SU-DHL-6 (cell line): ENCODE measurements around the gene ZMIZ1.

Source experiments
- H2AFZ ChIP-seq: fragments of 200-600 bp; sonication (generic); 2 replicates; pipeline ENCODE4 v1.6.1; 2014; ENCODE audit warnings: low read depth, mild to moderate bottlenecking, moderate library complexity, mixed read lengths, antibody characterized with exemption, low read length; ENCODE audit not compliant: severe bottlenecking
- H3F3A ChIP-seq: fragments of 200-600 bp; shearing (Covaris generic); 2 replicates; pipeline ENCODE4 v1.6.0; 2016; ENCODE audit warnings: antibody characterized with exemption, mild to moderate bottlenecking; ENCODE audit not compliant: insufficient read depth
- H3K27ac ChIP-seq: fragments of 200-600 bp; sonication (generic); 2 replicates; pipeline ENCODE4 v1.5.1; 2016; ENCODE audit warnings: low read depth, mild to moderate bottlenecking, low read length, moderate library complexity, mixed read lengths
- H3K27me3 ChIP-seq: fragments of 200-600 bp; sonication (generic), shearing (Covaris generic); 2 replicates; pipeline ENCODE4 v1.6.0; 2014; ENCODE audit warnings: mild to moderate bottlenecking, low read length
- H3K36me3 ChIP-seq: fragments of 200-600 bp; sonication (generic); 2 replicates; pipeline ENCODE4 v1.6.1; 2014; ENCODE audit warnings: mild to moderate bottlenecking, low read length, mixed read lengths
- H3K4me2 ChIP-seq: fragments of 300-600, 200-600 bp; shearing (Covaris generic), sonication (generic); 2 replicates; pipeline ENCODE4 v1.6.0; 2014; ENCODE audit warnings: low read length, low read depth, mild to moderate bottlenecking; ENCODE audit not compliant: poor library complexity, severe bottlenecking
- H3K4me3 ChIP-seq: fragments of 200-600 bp; sonication (generic); 2 replicates; pipeline ENCODE4 v1.5.1; 2014; ENCODE audit warnings: antibody characterized with exemption, low read length, mild to moderate bottlenecking, mixed read lengths; ENCODE audit not compliant: insufficient read depth, poor library complexity, severe bottlenecking
- H3K79me2 ChIP-seq: fragments of 200-600 bp; sonication (generic); 2 replicates; pipeline ENCODE4 v1.6.1; 2014; ENCODE audit warnings: mild to moderate bottlenecking, low read length, moderate library complexity; ENCODE audit not compliant: insufficient read depth
- H3K9ac ChIP-seq: fragments of 200-600 bp; sonication (generic); 2 replicates; pipeline ENCODE4 v1.7.0; 2014; ENCODE audit warnings: mild to moderate bottlenecking, low read length
- H3K9me2 ChIP-seq: fragments of 200-600 bp; sonication (generic); replicated peaks from 2 replicates; pipeline ENCODE4 v1.6.1; 2014; ENCODE audit warnings: low read length; ENCODE audit not compliant: insufficient read depth
- H3K9me3 ChIP-seq: fragments of 200-600 bp; sonication (generic); 2 replicates; pipeline ENCODE4 v1.6.1; 2014; ENCODE audit warnings: low read length, mixed read lengths; ENCODE audit not compliant: insufficient read depth
- H4K20me1 ChIP-seq: fragments of 200-600 bp; sonication (generic); 2 replicates; pipeline ENCODE4 v1.6.1; 2014; ENCODE audit warnings: low read depth, mild to moderate bottlenecking, antibody characterized with exemption, low read length, moderate library complexity, mixed read lengths
- CTCF ChIP-seq: fragments of 200-600 bp; sonication (generic); IDR thresholded peaks from one replicate; pipeline ENCODE4 v1.5.1; 2017; ENCODE audit warnings: antibody characterized with exemption, mild to moderate bottlenecking, low read length, moderate library complexity; ENCODE audit not compliant: insufficient read depth, poor library complexity, severe bottlenecking
- EZH2phosphoT487 ChIP-seq: fragments of 200-600 bp; sonication (generic), shearing (Covaris generic); conservative IDR thresholded peaks from 2 replicates; pipeline ENCODE4 v1.6.1; 2018; ENCODE audit warnings: mild to moderate bottlenecking, antibody characterized with exemption, low read length, moderate library complexity, mixed read lengths

Gene ZMIZ1

GRCh38 chr10:79295563-79295962 lies 226.8 kb downstream of the ZMIZ1 start:
- Histone ChIP-seq H3K36me3 (no peaks in the 10 kb centered on the region), H3K27me3 (no peaks in the 10 kb centered on the region), H3K9me3 (no peaks in the 10 kb centered on the region), H3F3A (no peaks in the 10 kb centered on the region), H3K79me2 (no peaks in the 10 kb centered on the region), H3K27ac (no peak overlapping the region), H4K20me1 (no peaks in the 10 kb centered on the region), H3K9me2 (no peaks in the 10 kb centered on the region), H3K9ac (no peak overlapping the region), H3K4me2 (no peak overlapping the region), H2AFZ (no peak overlapping the region), H3K4me3 (no peak overlapping the region)
- no peak for TF ChIP-seq EZH2phosphoT487
- no peak for TF ChIP-seq CTCF

- H3K27me3 ChIP-seq = no peaks in the 10 kb centered on the region
- no peak for TF ChIP-seq CTCF
- TF ChIP-seq EZH2phosphoT487 = no peak
- no peaks in the 10 kb centered on the region for H3K9me2 ChIP-seq
- no peak overlapping the region for H3K27ac ChIP-seq
- no peaks in the 10 kb centered on the region for H4K20me1 ChIP-seq
- H3K4me2 ChIP-seq = no peak overlapping the region
- no peaks in the 10 kb centered on the region for H3K36me3 ChIP-seq
- no peaks in the 10 kb centered on the region for H3K79me2 ChIP-seq
- no peaks in the 10 kb centered on the region for H3K9me3 ChIP-seq
- H3K9ac ChIP-seq = no peak overlapping the region
- no peak overlapping the region for H2AFZ ChIP-seq
- no peaks in the 10 kb centered on the region for H3F3A ChIP-seq
- no peak overlapping the region for H3K4me3 ChIP-seq
These were observed 227.7 kb downstream of the ZMIZ1 start for GRCh38 chr10:79296431-79296830.

- no peaks in the 10 kb centered on the region for H3F3A ChIP-seq
- H3K36me3 ChIP-seq = no peaks in the 10 kb centered on the region
- TF ChIP-seq EZH2phosphoT487 (no peak), CTCF (no peak)
- no peak overlapping the region for H2AFZ ChIP-seq
- no peaks in the 10 kb centered on the region for H3K27me3 ChIP-seq
- H3K9me3 ChIP-seq = no peaks in the 10 kb centered on the region
- no peak overlapping the region for H3K27ac ChIP-seq
- H3K9me2 ChIP-seq = no peaks in the 10 kb centered on the region
- H3K9ac ChIP-seq = no peak overlapping the region
- no peaks in the 10 kb centered on the region for H4K20me1 ChIP-seq
- H3K4me2 ChIP-seq = no peak overlapping the region
- H3K4me3 ChIP-seq = no peak overlapping the region
- no peaks in the 10 kb centered on the region for H3K79me2 ChIP-seq
These were observed 229.9 kb downstream of the ZMIZ1 start for GRCh38 chr10:79298403-79299244.
